NCI-H526 treated with DMSO at 0.1 percent for 48 hours (cell line): ENCODE results near the gene SLC39A11.
"Not testable (repeated sequence)": the region's sequence is repeated elsewhere in the genome, so short reads cannot be mapped to it uniquely, and the experiment has no call there.

ENCODE experiments used
- DNase-seq: peaks from one replicate; lab custom pipeline; 2025; lab: John Stamatoyannopoulos, UW

The SLC39A11 gene

DNA sequence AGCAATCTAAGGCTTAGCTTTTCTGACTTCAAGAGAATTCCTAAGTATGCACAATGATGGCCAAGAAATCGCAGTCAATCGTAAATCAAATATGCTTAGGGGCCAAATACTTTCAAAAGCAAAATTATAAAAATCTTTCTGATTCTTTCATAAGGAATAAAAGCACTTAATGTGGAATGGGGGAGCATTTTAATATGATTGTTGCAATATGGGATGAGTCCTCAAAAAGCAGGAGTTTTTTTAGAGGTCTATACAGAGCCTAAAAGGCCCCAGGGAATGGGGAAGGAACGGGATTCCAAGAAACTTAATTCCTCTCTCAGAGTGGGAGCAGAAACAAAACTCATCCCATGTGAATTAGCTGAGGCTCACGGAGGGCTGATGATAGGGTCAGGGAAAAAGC, 14.7 kb upstream of the SLC39A11 start:
- DNase-seq = no peak

DNA sequence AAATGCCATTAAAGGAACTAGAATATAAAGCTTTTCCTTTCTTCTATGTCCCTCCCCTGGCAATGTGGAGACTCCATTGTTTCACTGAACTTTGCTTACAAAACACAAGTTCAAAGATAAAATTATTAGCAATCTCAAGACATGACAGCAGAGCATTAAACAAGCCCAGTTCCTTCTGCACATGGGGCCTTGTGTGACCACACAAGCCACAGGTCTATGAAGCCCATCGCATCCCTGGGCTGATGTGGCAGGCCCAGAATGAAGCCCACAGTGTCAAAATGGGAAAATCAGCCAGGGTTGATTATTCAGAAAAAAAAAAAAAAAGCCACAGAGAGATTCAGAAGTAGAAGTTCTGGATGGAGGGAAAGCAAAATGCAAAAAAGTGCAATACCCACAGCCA, 12.9 kb upstream of the SLC39A11 start:
- no peak for DNase-seq

DNA sequence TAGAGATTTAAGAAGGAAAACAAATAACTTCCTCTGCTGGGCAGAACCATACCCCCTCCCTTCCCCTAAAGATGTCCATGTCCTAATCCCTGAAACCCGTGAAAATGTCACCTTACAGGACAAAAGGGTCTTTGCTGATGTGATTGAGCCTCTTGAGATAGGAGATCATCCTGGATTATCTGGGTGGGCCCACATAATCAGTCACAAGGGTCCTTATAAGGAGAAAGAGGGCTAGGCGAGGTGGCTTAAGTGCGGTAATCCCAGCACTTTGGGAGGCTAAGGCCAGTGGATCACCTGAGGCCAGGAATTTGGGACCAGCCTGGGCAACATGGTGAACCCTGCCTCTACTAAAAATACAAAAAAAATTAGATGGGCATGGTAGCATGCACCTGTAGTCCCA, 12.0 kb upstream of the SLC39A11 start:
- no peak for DNase-seq

DNA sequence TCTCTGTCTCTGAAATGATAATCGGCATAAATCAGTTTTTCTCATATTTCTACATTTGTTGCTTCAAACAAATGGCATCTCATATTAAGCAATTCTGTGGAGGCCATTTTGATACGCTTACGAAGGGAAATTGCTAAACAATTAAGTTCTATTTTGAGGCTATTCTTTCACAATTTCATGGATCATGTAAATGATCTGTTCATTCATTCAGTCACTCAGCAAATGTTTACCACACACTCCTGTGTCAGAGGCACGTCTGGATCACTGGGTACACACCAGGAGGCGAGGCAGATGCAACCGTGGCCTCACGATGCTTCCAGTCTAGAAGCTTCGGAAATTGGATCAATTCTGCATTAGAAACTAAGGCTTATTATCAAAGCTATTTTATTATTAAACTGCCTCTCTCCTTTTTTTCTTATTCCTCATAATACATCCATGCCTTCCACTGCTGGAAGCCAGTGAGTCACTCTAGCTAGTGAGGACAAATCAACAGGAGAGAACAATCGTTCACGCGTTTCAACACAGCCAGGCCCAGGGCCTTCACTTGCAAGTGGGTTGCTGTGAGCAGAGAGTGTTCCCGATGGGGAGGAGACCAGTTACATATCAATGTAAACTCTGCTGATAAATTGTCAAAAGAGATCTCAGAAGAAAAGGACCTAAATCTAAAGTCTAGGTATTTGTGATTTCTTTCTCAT, 11.3 kb upstream of the SLC39A11 start:
- no peak for DNase-seq

DNA sequence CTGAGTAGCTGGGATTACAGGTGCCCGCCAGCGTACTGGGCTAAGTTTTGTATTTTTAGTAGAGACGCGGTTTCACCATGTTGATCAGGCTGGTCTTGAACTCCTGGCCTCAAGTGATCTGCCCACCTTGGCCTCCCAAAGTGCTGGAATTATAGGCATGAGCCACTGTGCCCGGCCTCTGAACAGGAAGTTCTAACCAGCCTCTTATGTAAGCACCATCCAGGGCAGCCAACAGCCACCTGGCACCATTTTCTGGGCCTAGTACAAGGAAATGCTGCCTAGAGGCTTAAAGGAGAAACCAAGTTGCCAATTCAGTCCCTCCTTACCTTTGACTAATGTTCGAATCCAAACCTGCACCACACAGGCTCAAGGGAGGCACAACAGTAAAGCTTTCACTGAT, 8.5 kb upstream of the SLC39A11 start:
- no peak for DNase-seq

DNA sequence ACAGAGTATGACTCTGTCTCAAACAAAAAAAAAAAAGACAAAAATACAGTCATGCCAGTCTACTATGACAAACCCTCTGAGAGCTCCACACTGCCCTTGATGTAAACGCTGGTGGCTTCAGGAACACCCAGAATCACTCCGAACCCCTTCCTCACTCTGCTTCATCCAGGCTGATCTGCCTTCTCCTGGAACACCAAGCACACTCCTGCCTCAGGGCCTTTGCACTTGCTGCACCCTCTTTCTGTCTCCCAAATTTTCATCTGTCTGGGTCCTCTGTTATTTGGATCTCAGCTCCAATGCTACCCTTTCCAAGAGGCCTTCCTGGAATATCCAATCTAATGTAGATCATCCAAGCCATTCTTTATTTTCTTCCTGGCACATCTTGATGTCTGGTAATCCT, 7.9 kb upstream of the SLC39A11 start:
- no peak for DNase-seq

DNA sequence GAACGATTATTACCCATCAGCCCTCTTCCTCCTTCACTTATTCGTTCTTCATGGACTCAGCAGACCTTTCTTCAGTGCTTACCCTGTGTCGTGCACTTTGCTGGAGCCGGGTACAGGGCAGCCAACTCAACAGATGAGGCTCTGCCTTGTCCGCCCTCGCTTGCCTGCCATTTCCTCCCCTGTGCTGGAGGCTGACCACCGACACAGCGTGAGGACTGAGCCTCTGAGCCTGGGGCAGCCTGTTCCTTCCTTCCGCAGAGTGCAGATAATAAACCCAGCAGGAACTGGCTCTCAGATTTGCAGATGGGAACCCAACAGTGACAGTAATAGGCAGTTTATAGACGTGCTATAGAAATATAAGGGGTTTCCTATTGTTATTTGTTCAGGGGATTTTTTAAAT, 7.0 kb upstream of the SLC39A11 start:
- DNase-seq = no peak

DNA sequence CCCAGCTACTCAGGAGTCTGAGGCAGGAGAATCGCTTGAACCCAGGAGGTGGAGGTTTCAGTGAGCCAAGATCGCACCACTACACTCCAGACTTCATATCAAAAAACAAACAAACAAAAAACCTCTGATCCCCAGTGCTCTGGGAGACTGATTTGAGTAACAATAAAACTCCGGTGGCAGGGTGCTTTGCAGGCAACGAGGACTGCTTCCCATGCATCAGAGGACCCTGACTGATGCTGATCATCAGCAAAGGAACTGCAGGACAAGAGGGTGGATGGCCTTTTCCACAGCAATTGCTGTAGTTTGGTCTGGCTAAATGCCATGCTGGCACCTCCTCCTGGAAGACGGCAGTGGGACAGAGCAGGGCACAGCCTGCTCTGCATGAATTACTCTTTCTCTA, 6.4 kb upstream of the SLC39A11 start:
- no peak for DNase-seq

DNA sequence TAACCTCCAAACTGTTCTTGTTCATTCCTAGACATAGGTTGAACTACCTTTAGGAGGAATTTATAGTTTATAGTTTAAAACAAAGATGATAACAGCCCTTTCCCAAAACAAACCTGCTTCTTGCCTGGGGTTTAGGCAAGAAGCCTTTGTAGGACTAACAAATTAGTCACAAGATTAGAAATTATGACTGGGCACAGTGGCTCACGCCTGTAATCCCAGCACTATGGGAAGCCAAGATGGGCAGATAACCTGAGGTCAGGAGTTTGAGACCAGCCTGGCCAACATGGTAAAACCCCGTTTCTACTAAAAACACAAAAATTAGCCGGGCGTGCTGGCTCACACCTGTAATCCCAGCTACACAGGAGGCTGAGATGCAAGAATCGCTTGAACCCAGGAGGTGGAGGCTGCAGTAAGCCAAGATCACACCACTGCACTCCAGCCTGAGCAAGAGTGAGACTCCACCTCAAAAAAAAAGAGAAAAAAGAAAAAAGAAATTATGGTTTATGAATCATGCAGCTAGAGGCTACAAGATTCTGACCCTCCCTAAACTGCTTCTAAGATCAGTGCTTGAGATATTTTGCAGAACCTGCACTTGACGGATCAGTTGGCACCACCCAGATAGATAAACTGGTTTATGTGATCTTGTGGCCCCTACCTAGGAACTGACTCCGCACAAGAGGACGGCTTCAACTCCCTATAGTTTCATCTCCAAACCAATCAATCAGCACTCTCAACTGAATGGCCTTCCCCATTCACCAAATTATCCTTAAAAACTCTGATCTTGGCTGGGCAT, 5.7 kb upstream of the SLC39A11 start:
- not testable (repeated sequence) for DNase-seq

DNA sequence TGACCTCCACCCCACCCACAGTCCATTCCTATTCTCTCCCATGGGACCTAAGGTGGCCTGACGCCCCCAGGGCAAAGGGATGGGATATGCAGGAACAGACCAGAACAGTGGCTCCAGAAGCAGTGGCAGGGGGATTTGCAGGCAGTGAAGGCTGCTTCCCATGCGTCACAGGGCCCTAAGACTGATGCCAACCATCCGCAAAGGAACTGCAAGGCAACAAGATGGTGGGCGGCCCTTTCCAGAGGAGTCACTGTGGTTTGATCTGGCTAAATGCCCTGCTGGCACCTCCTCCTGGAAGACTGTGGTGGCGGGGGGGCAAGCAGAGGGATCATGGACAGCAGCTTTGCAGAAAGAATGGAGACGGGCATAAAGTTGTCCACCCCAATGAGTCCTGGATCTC, 4.4 kb upstream of the SLC39A11 start:
- no peak for DNase-seq

DNA sequence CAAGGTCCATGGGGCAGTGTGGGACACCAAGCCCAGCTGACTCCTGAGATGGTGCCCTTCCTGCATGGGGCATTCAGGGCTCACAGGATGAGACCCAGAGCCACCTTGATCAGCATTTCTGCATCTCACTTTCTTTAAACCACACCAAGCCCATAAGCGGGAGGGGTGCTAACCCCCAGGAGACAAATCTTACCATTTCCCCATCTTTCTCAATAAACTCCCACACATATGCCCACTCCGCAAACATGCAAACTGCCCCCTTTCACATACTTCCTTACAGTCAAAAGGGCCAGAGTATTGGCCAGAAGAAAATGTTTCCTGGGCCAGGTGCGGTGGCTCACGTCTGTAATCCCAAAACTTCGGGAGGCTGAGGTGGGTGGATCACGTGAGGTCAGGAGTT, 3.7 kb upstream of the SLC39A11 start:
- no peak for DNase-seq

DNA sequence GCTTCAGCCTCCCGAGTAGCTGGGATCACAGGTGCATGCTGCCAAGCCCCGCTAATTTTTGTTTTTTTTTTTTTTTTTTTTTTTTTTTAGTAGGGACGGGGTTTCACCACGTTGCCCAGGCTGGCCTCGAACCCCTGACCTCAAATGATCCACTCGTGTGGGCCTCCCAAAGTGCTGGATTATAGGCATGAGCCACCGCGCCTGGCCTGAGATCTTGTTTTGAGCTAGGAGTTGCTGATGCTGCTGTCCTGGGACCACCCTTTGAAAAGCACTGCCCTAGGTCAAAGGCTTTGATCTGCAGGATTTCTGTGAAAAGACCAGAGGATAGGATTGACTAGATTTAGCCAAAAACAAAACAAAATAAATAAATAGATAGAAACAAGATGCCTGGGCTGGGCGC, 798 bp upstream of the SLC39A11 start:
- no peak for DNase-seq

DNA sequence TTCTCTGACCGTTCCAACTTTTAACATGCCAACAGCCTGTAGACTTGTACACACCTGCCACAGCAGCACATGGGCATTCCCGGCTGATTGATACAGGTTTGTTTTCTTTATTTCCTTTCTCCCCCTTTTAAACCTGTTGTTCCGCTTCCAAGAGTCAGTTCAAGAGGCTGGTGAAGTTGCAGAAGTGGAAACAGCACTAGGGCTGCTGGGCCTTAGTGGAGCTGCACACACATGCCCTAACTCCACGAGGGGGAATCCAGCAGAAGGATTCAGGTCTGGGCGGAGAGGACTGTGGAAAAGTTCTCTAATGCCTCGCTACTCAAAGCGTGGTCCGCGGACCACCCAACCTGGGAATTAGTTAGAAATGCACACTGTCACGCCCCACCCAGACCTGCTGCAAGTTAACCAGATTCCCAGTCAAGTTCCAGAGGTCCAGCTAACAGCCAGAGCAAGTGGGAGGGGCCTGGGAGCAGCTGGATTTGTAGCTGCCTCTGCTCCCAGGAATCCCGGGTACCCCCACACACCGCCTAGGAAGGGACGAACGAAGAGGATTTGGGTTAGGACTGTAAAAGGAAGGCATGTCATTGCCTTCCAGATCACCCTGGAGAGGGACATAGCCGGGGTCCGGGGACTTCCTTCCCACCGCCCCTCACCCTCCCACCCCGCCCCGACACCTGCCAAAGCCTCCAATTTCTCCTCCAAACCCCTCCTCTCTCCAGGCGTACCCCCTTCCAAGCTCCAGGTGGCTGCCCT, 542 bp downstream of the SLC39A11 start:
- peak; percentile 8 for DNase-seq

DNA sequence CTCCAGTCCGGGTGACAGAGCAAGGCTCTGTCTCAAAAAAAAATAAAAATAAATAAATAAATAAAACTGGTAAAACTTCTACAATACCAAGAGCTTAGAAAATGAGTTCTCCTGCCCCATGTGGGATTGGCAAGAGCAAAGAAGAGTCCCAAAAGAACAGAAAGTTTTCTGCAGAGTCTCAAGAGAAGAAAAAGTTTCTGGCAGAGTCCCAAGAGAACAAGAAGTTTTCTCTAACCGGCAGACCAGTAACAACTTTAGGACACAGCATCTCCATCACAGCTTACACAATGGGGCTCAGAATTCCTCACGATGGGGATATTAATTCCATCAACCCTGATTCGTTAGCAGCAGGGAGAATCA, 1.1 kb downstream of the SLC39A11 start:
- DNase-seq = no peak

DNA sequence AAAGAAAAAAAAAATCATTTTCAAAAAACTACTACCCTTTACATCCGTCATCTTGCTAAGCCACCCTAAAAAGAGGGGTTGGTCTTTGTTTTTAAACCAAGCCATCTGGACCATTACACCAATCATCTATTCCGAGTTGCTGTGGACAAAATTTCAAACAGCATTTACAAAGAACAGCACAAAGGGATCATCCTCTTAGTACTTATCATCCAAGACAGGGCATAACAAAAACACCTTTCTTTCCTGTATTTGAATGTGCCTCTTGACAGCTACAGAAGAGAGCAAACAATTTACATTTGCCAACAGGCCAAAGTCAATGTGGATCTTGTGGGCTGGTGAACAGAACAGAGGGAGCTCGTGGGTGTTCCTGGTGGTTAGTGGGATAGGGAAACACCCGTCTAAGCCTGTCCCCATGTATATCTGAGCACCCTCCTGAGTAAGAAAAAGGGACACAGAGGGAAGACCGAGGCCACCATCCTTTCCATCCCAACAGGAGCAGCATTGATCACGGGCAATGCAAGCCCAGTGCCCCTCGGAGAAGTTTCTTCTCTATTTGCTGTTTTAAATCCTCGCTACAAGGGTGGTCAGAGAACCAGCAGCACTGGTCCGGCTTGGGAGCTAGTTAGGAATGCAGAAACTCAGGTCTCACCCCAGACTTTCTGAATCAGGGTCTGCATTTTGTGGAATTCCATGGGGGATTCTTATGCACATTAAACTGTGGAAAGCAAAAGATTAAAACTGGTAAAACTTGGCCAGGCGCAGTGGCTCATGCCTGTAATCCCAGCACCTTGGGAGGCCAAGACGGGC, 1.9 kb downstream of the SLC39A11 start:
- DNase-seq = no peak

DNA sequence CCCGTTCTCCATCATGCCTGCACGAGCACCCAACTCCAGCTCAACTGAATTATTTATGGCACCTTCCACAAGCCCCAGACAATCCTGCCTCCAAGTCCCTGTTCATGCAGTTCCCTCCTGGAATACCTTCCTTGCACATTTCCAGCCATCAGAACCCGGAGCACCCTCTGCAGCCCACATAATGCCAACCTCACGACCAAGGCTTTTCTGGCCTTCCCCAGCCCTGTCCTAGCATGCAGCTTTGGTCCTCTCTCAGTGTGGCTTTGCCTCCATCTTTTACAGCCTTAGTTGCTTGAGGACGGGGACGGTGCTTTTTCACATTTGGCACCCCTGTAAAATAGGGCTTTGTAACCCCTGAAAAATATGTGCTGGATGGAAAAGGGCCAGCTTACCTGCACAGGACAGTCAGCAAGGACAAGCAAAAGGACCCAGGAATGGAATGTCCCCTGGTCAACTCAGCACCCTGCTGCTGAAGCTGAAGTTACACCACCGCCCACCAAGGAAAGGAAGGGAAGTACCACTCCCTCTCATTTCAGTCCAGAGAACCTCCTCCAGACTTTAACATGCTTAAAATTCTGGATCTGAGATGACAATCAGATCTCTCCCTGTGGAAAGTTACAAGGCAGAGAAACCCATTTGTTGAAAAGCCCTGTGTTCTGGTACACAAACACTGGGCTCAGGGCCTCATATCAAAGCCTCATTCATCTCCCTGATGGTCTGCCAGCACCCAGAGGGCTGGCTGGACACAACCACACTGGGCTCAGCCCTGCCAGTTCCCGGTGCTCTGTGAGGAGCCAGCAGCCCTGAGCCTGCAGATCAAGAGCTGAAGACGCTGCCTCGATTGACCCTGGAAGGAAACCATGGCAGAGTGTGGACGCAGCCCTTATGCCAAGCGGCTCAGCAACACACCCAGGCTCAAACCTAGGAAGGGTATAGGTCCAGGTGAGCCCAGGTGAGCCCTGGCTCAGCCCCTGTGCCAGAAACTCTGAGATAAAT, 2.9 kb downstream of the SLC39A11 start:
- no peak for DNase-seq

DNA sequence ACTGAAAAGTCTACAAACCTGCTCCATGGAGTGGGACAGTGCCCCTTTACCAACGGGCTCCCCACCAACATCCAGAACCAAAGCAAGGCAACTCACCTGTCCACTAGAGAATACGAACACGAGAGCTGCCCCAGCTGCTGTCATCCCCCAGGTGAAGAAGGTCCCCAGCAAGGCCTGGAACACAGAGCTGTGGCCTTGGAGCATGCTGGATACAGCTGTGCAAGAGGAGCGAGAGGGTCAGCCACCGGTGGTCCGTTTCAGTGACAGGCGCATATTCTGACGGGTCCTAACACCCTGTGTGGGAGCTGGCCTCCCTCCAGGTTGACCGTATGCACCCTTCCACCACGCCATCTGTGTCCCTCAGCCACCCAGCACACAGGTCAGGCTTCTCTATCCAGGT, 3.9 kb downstream of the SLC39A11 start:
- no peak for DNase-seq

DNA sequence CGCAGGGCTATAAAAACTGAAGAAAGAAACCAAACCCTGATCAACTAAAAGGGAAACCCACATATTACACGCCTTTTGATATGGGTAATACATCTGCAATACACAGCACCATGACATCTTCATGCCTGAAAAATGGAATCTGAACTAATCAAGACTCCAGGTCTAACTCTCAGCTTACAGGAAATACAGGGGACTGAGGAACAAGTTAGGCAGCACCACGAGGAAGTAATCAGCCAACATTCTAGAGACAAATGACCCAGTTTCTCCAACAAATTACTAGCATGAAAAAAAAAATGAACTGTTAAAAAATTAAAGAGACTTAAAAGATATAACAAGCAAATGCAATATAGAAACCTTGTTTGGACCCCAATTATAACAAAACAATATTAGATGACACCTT, 9.1 kb downstream of the SLC39A11 start:
- DNase-seq = no peak

DNA sequence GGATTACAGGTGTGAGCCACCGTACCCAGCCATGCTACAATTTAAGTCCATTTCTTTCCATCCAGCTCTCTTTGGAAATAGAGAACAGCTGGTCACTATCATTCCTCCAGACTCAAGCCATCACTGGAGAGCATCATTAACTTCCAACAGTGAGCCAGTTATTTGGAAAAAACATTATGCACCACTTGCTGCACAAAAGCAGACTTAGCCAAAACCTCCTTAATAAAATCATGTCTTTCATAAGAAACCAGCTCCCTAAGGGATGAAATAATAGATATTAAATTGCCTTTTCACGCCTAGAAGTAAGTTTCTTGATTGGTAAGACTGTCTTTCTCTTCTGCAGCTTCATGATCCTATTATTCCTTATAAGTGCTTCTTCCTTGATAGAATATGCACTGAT, 17.9 kb downstream of the SLC39A11 start:
- DNase-seq = no peak

DNA sequence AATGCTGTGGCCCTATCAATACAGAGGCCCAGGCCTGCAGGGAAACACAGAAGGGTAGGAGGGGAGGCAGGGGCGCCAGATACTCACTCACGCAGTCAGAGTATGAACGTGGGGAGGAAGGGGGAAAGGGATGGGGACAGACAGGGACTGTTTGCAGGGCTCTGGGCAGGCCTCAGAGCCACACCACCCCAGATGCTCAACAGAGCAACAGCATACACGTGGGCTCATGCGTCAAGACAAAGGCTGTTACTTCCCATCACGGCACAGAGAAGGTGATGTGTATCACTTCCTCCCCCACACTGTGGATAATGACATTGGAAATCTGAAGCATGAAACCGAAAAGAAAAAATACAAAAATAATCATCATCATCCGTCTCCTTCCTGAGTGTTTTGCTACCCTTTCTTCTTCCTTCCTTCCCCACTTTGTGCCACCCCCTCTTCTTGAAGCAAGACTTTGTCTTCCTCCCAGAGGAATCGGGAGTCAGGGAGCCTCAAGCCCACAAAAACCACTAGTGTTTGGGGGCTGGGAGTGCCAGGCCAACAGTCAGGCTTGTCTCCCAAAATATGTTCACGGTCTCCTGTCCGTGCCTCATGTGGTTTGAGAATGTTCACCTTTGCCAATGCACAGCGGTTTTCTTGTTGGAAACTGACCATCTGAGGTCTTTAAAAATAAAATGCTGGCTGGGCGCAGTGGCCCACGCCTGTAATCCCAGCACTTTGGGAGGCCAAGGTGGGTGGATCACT, 20.1 kb downstream of the SLC39A11 start:
- DNase-seq = no peak
